Choroid plexus epithelial cell (primary cell): ENCODE results near the gene CBY1.

Source experiments
- DNase-seq: peaks from one replicate; pipeline ENCODE4 v3.0.0-alpha.2; 2010; ENCODE audit warnings: low read depth
- H3K4me3 ChIP-seq: 2 replicates; pipeline ENCODE4 v1.5.1; 2011; ENCODE audit warnings: low read depth, mild to moderate bottlenecking, control low read depth, low read length, moderate library complexity
- CTCF ChIP-seq: conservative IDR thresholded peaks from 2 replicates; pipeline ENCODE4 v1.5.1; 2011; ENCODE audit warnings: low read depth, mild to moderate bottlenecking, control low read depth, inconsistent platforms, low read length, moderate library complexity

The CBY1 gene

GRCh38 chr22:38656256-38657044 is at the start of gene CBY1, which contains the start of gene FAM227A:
Gene CBY1 (plus strand): TSS chr22:38656638. CDS start chr22:38668055, 11,417 bp downstream.
Gene FAM227A (minus strand): TSS chr22:38656392. CDS start chr22:38650168, 6,224 bp downstream.
- peak; percentile 86 for DNase-seq

GRCh38 chr22:38607680-38608079 is 48.8 kb upstream of the CBY1 start:
- H3K4me3 ChIP-seq = no peak overlapping the region
- TF ChIP-seq CTCF = no peak
- no peak for DNase-seq

More at GRCh38 chr22:38656256-38657044, at the start of gene CBY1, which contains the start of gene FAM227A:
- TF ChIP-seq CTCF = no peak
- peak within 1 kb of the TSS; percentile 76 for H3K4me3 ChIP-seq

GRCh38 chr22:38608992-38609750 is 47.3 kb upstream of the CBY1 start:
- DNase-seq = no peak
- TF ChIP-seq CTCF = no peak
- H3K4me3 ChIP-seq = no peak overlapping the region

GRCh38 chr22:38610234-38610633 is 46.2 kb upstream of the CBY1 start:
- TF ChIP-seq CTCF = no peak
- H3K4me3 ChIP-seq = no peak overlapping the region
- DNase-seq = no peak

GRCh38 chr22:38611559-38611958 is 44.9 kb upstream of the CBY1 start:
- H3K4me3 ChIP-seq = no peak overlapping the region
- TF ChIP-seq CTCF = no peak
- no peak for DNase-seq

GRCh38 chr22:38612217-38613006 is 44.0 kb upstream of the CBY1 start:
- H3K4me3 ChIP-seq = no peak overlapping the region
- TF ChIP-seq CTCF = no peak
- DNase-seq = no peak
